GM18909 (cell line): ENCODE results near the gene SH3RF2.
"Not testable (repeated sequence)": the region's sequence is repeated elsewhere in the genome, so short reads cannot be mapped to it uniquely, and the experiment has no call there.

Experiments
- ATAC-seq: cut with Tn5 transposase; IDR thresholded peaks from one replicate; pipeline ENCODE4 v1.9.1; 2021; ENCODE audit warnings: mild to moderate bottlenecking; ENCODE audit not compliant: unreplicated experiment, poor library complexity

SH3RF2 gene

GRCh38 chr5:145936401-145937131 lies at the start of gene SH3RF2:
Gene SH3RF2 (plus strand): TSS chr5:145936578. CDS start chr5:145937929, 1,351 bp downstream.
- no peak for ATAC-seq

- no peak for ATAC-seq
Observed at GRCh38 chr5:145887217-145887616, 49.2 kb upstream of the SH3RF2 start.

- ATAC-seq = peak; percentile 68
Observed at GRCh38 chr5:145887976-145888574, 48.3 kb upstream of the SH3RF2 start.

GRCh38 chr5:145889611-145890010 lies 46.8 kb upstream of the SH3RF2 start:
- ATAC-seq = no peak

GRCh38 chr5:145891378-145891777 lies 45.0 kb upstream of the SH3RF2 start:
- ATAC-seq = not testable (repeated sequence)

GRCh38 chr5:145898171-145898570 lies 38.2 kb upstream of the SH3RF2 start:
- no peak for ATAC-seq

- ATAC-seq = no peak
Observed at GRCh38 chr5:145902421-145902820, 34.0 kb upstream of the SH3RF2 start.

- ATAC-seq = peak; percentile 55
Observed at GRCh38 chr5:145903113-145903512, 33.3 kb upstream of the SH3RF2 start.

- ATAC-seq = no peak
Observed at GRCh38 chr5:145903867-145904266, 32.5 kb upstream of the SH3RF2 start.

- ATAC-seq = no peak
Observed at GRCh38 chr5:145904743-145905142, 31.6 kb upstream of the SH3RF2 start.

GRCh38 chr5:145906401-145906800 lies 30.0 kb upstream of the SH3RF2 start:
- ATAC-seq = no peak

GRCh38 chr5:145908206-145908960 lies 28.0 kb upstream of the SH3RF2 start:
- no peak for ATAC-seq

- ATAC-seq = no peak
Observed at GRCh38 chr5:145911164-145911563, 25.2 kb upstream of the SH3RF2 start.

- ATAC-seq = no peak
Observed at GRCh38 chr5:145912019-145912418, 24.4 kb upstream of the SH3RF2 start.

GRCh38 chr5:145912594-145912993 lies 23.8 kb upstream of the SH3RF2 start:
- no peak for ATAC-seq

- no peak for ATAC-seq
Observed at GRCh38 chr5:145913701-145914100, 22.7 kb upstream of the SH3RF2 start.

GRCh38 chr5:145915970-145916638 lies 20.3 kb upstream of the SH3RF2 start:
- ATAC-seq = no peak

- no peak for ATAC-seq
Observed at GRCh38 chr5:145917288-145917687, 19.1 kb upstream of the SH3RF2 start.

GRCh38 chr5:145918397-145918796 lies 18.0 kb upstream of the SH3RF2 start:
- ATAC-seq = no peak

GRCh38 chr5:145919413-145919812 lies 17.0 kb upstream of the SH3RF2 start:
- no peak for ATAC-seq
